Measurements from ENCODE around the gene FBXO2.

GRCh38 chr1:11615090-11615489, 39.1 kb downstream of the FBXO2 start:
- TF ChIP-seq, protein P1, sequence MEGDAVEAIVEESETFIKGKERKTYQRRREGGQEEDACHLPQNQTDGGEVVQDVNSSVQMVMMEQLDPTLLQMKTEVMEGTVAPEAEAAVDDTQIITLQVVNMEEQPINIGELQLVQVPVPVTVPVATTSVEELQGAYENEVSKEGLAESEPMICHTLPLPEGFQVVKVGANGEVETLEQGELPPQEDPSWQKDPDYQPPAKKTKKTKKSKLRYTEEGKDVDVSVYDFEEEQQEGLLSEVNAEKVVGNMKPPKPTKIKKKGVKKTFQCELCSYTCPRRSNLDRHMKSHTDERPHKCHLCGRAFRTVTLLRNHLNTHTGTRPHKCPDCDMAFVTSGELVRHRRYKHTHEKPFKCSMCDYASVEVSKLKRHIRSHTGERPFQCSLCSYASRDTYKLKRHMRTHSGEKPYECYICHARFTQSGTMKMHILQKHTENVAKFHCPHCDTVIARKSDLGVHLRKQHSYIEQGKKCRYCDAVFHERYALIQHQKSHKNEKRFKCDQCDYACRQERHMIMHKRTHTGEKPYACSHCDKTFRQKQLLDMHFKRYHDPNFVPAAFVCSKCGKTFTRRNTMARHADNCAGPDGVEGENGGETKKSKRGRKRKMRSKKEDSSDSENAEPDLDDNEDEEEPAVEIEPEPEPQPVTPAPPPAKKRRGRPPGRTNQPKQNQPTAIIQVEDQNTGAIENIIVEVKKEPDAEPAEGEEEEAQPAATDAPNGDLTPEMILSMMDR (conservative IDR thresholded peaks at IDR 0.05; ENCODE audit: low read length) = no peak
- no peak for TF ChIP-seq EZH2phosphoT487 (IDR thresholded peaks at IDR 0.05; ENCODE audit: borderline replicate concordance)
